Measurements from ENCODE around the gene FITM1.

DNA sequence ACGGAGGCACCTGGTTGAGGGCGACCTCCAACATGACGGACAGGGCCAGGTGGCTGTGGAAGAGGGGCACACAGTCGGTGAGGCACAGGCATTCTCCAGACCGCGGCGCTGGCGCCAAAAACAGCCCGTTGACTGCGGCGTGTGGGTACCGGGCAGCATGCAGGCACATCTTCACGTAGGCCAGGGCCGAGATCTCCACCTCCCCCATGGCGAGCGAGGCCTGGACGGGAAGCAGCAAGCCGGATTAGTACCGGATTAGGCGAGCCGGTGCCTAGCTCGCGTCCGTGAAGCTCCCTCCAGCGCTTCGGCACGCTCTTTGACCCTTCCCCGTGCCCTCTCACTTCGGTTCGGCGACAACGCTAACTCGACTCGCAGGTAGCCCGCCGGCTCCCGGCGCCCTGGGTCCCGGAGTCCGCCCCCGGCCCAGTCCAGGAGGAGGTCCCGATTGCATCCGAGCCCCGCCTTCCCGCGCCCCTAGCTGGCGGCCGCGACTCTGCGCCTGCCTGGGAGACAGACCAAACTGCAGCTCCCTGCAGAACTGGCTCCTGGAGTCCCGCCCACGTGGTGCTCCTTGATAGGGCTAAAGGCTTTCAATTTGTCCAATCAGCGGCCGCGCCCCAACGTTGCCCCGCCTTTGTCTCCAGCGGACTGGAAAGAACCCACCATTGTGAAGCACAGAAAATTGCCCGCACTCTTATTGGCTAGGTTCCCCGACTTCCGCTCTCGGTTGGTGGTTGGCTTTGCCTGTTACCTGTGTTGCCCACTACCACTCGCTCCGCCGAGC, 10.8 kb downstream of the FITM1 start, which contains the start of gene EMC9:
- TF ChIP-seq, protein P1, sequence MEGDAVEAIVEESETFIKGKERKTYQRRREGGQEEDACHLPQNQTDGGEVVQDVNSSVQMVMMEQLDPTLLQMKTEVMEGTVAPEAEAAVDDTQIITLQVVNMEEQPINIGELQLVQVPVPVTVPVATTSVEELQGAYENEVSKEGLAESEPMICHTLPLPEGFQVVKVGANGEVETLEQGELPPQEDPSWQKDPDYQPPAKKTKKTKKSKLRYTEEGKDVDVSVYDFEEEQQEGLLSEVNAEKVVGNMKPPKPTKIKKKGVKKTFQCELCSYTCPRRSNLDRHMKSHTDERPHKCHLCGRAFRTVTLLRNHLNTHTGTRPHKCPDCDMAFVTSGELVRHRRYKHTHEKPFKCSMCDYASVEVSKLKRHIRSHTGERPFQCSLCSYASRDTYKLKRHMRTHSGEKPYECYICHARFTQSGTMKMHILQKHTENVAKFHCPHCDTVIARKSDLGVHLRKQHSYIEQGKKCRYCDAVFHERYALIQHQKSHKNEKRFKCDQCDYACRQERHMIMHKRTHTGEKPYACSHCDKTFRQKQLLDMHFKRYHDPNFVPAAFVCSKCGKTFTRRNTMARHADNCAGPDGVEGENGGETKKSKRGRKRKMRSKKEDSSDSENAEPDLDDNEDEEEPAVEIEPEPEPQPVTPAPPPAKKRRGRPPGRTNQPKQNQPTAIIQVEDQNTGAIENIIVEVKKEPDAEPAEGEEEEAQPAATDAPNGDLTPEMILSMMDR (conservative IDR thresholded peaks at IDR 0.05; ENCODE audit: low read depth, low read length), result no peak
- no peak for TF ChIP-seq EZH2 (IDR thresholded peaks at IDR 0.05; ENCODE audit: low read length, unreplicated experiment)
- no peak for TF ChIP-seq EZH2phosphoT487 (IDR thresholded peaks at IDR 0.05; ENCODE audit: borderline replicate concordance, low read length)

Data from PC-3 (cell line).